ENCODE results near the gene LATS2. TPM values are rescaled to one million over a fixed set of nuclear protein-coding genes. Genes with fewer than 3 reads are reported as not detected.

The LATS2 gene
- total RNA-seq, 2 experiments from 2014 or later = 1.3 to 3.0 TPM

DNA sequence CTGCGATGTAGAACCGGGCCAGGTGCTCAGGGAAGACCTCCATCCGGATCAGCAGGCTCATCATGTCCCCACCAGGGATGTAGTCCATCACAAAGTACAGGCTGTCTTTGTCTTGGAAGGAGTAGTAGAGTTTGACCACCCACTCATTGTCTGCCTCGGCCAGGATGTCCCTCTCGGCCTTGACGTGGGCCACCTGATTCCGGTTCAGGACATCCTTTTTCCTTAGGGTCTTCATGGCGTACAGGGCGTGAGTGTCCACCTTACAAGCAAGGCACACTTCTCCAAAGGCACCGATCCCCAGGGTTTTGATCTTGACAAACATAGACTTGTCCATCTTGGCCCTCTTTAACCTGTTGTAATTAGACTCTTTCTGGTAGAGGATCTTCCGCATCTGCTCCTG lies 78.0 kb downstream of the LATS2 start:
- Mint-ChIP-seq H3K4me3 (no peak overlapping the region), H3K27me3 (no peaks in the 10 kb centered on the region), H3K9me3 (no peaks in the 10 kb centered on the region), H3K4me1 (ENCODE audit: low read depth) (no peaks in the 10 kb centered on the region), H3K27ac (no peak overlapping the region), H3K36me3 (ENCODE audit: low read depth) (no peaks in the 10 kb centered on the region)
- TF ChIP-seq CTCF (IDR thresholded peaks at IDR 0.05) = no peak
- ATAC-seq (no peak), DNase-seq (no peak)
- ChIA-PET CTCF (no interaction called here), POLR2A (no interaction called here)
- intact Hi-C loops (cut with micrococcal nuclease) = no loop called here

DNA sequence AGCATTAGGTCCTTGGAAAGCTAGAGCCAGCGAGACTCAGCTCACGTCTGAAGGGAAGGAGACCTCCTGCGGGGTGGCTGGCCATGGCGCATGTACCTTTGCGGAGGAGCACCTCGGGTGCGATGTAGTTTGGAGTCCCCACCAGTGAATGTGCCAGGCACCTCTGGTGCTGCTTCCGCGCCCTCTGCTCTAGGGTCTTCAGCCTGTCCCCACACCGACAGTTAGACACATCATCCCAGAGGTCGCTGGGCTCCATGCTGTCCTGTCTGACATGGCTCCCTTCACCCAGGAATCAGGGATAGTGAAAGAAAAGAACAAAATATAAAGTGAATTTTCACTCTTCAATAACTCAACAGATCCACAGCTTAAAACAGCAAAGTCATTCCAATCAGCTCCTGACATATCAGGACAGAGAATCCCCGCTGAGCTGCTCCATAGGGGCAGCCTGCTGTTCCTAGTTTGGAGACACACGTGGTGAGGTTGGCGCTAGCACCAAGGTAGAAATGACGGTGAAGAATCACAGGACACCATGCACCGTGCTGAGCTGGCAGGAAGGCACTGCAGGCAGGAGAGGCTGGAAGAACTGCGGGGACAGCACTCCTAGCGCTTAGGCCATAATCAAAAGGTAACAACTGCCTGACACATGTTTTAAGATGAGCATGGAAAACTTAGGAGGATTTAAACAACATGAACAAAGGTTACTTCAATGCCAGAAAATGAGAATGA lies 79.9 kb downstream of the LATS2 start:
- no peak for TF ChIP-seq CTCF (IDR thresholded peaks at IDR 0.05)

GRCh38 chr13:20980899-20981298 lies 80.5 kb downstream of the LATS2 start:
- Mint-ChIP-seq H3K4me1 (ENCODE audit: low read depth) (no peaks in the 10 kb centered on the region), H3K27me3 (no peaks in the 10 kb centered on the region), H3K4me3 (no peak overlapping the region), H3K36me3 (ENCODE audit: low read depth) (no peaks in the 10 kb centered on the region), H3K9me3 (no peaks in the 10 kb centered on the region), H3K27ac (no peak overlapping the region)
- ChIA-PET CTCF (no interaction called here), POLR2A (no interaction called here)
- DNase-seq (no peak), ATAC-seq (no peak)
- intact Hi-C loops (cut with micrococcal nuclease) = no loop called here
- no peak for TF ChIP-seq CTCF (IDR thresholded peaks at IDR 0.05)

More for the DNA sequence above, 79.9 kb downstream of the LATS2 start:
- POLR2A ChIA-PET = no interaction called here
- H3K9me3 Mint-ChIP-seq = no peaks in the 10 kb centered on the region
- no peak for DNase-seq
- no peak overlapping the region for H3K4me3 Mint-ChIP-seq
- no peaks in the 10 kb centered on the region for H3K27me3 Mint-ChIP-seq
- ATAC-seq = no peak
- no peak overlapping the region for H3K27ac Mint-ChIP-seq
- H3K4me1 Mint-ChIP-seq (ENCODE audit: low read depth) = no peaks in the 10 kb centered on the region
- CTCF ChIA-PET = no interaction called here
- H3K36me3 Mint-ChIP-seq (ENCODE audit: low read depth) = no peaks in the 10 kb centered on the region
- intact Hi-C loops (cut with micrococcal nuclease) = no loop called here

DNA sequence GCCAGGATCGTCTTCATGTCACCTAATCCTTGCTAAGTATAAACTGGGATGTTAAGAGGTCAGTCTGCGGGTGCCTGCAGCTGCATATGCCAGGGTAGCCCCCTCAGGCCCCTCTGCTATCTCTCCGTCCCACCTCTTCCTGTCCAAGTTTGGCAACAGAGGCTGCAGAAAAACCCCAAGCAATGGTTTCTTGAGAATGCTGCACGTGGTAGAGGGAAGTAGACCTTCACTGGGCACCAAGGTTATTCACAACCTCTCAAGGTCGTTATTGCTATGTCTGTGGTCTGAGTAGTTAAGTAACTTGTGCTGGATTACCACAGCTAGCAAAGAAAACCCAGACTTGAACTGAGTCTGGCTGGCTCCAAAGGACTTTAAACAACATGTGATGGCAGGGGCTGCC lies 81.0 kb downstream of the LATS2 start:
- ChIA-PET CTCF (no interaction called here), POLR2A (no interaction called here)
- intact Hi-C loops (cut with micrococcal nuclease) = no loop called here
- H3K4me1 Mint-ChIP-seq (ENCODE audit: low read depth) = no peaks in the 10 kb centered on the region
- DNase-seq (no peak), ATAC-seq (no peak)
- H3K4me3 Mint-ChIP-seq = no peak overlapping the region
- no peaks in the 10 kb centered on the region for H3K27me3 Mint-ChIP-seq
- H3K36me3 Mint-ChIP-seq (ENCODE audit: low read depth) = no peaks in the 10 kb centered on the region
- H3K9me3 Mint-ChIP-seq = no peaks in the 10 kb centered on the region
- H3K27ac Mint-ChIP-seq = no peak overlapping the region
- TF ChIP-seq CTCF (IDR thresholded peaks at IDR 0.05) = no peak

GRCh38 chr13:20977394-20977793 lies 84.0 kb downstream of the LATS2 start:
- CTCF ChIA-PET = interaction anchor here (0.5 kb wide), 1 partner anchor 12 kb away, joined by 3 read pairs; no protein-coding TSS in a partner anchor
- intact Hi-C loops (cut with micrococcal nuclease) = no loop called here
- no peak for DNase-seq
- H3K9me3 Mint-ChIP-seq = no peaks in the 10 kb centered on the region
- H3K4me3 Mint-ChIP-seq = no peak overlapping the region
- ATAC-seq = no peak
- H3K27ac Mint-ChIP-seq = no peak overlapping the region
- no peak for TF ChIP-seq CTCF (IDR thresholded peaks at IDR 0.05)
- no peaks in the 10 kb centered on the region for H3K4me1 Mint-ChIP-seq (ENCODE audit: low read depth)
- no peaks in the 10 kb centered on the region for H3K36me3 Mint-ChIP-seq (ENCODE audit: low read depth)
- POLR2A ChIA-PET = no interaction called here
- no peaks in the 10 kb centered on the region for H3K27me3 Mint-ChIP-seq

Data from activated CD8-positive, alpha-beta T cell treated with anti-CD3 and anti-CD28 coated beads for 36 hours (primary cell).